ENCODE data around the gene WDR74.

Gene WDR74

GRCh38 chr11:62839050-62839945 lies at the start of gene WDR74:
Gene WDR74 (minus strand): TSS chr11:62839590. CDS start chr11:62839570, 20 bp downstream.
- Histone ChIP-seq H3K27ac (ENCODE audit: low read depth, low read length) (peak within 1 kb of the TSS; percentile 97), H3K27me3 (ENCODE audit: insufficient read depth, low read length) (no peaks in the 10 kb centered on the region), H3K4me1 (ENCODE audit: control insufficient read depth, insufficient read depth, low read length, unreplicated experiment) (peaks cover 9% of the 10 kb centered on the region), H3K4me3 (ENCODE audit: low read depth, low read length) (peak within 1 kb of the TSS; percentile 93), H3K36me3 (ENCODE audit: insufficient read depth, low read length) (no peaks in the 10 kb centered on the region), H3K79me2 (ENCODE audit: control insufficient read depth, insufficient read depth, low read length, unreplicated experiment) (peaks cover 22% of the 10 kb centered on the region), H2AFZ (ENCODE audit: low read length, unreplicated experiment) (peak within 1 kb of the TSS; percentile 64)

GRCh38 chr11:62889126-62889483 lies 49.7 kb upstream of the WDR74 start:
- no peaks in the 10 kb centered on the region for H3K27me3 ChIP-seq (ENCODE audit: insufficient read depth, low read length)
- peaks cover 28% of the 10 kb centered on the region for H3K79me2 ChIP-seq (ENCODE audit: control insufficient read depth, insufficient read depth, low read length, unreplicated experiment)
- H3K36me3 ChIP-seq (ENCODE audit: insufficient read depth, low read length): peaks cover 35% of the 10 kb centered on the region
- no peak overlapping the region for H3K27ac ChIP-seq (ENCODE audit: low read depth, low read length)
- no peak overlapping the region for H3K4me3 ChIP-seq (ENCODE audit: low read depth, low read length)
- peaks cover 28% of the 10 kb centered on the region for H3K4me1 ChIP-seq (ENCODE audit: control insufficient read depth, insufficient read depth, low read length, unreplicated experiment)
- no peak overlapping the region for H2AFZ ChIP-seq (ENCODE audit: low read length, unreplicated experiment)

- peaks cover 35% of the 10 kb centered on the region for H3K79me2 ChIP-seq (ENCODE audit: control insufficient read depth, insufficient read depth, low read length, unreplicated experiment)
- no peak overlapping the region for H2AFZ ChIP-seq (ENCODE audit: low read length, unreplicated experiment)
- H3K27ac ChIP-seq (ENCODE audit: low read depth, low read length): no peak overlapping the region
- peaks cover 42% of the 10 kb centered on the region for H3K36me3 ChIP-seq (ENCODE audit: insufficient read depth, low read length)
- peaks cover 35% of the 10 kb centered on the region for H3K4me1 ChIP-seq (ENCODE audit: control insufficient read depth, insufficient read depth, low read length, unreplicated experiment)
- no peak overlapping the region for H3K4me3 ChIP-seq (ENCODE audit: low read depth, low read length)
- no peaks in the 10 kb centered on the region for H3K27me3 ChIP-seq (ENCODE audit: insufficient read depth, low read length)
Measured at GRCh38 chr11:62888406-62888805, 49.0 kb upstream of the WDR74 start.

GRCh38 chr11:62885137-62885750 lies 45.9 kb upstream of the WDR74 start:
- Histone ChIP-seq H3K79me2 (ENCODE audit: control insufficient read depth, insufficient read depth, low read length, unreplicated experiment) (peaks cover 61% of the 10 kb centered on the region), H2AFZ (ENCODE audit: low read length, unreplicated experiment) (no peak overlapping the region), H3K36me3 (ENCODE audit: insufficient read depth, low read length) (peaks cover 59% of the 10 kb centered on the region), H3K27ac (ENCODE audit: low read depth, low read length) (no peak overlapping the region), H3K4me1 (ENCODE audit: control insufficient read depth, insufficient read depth, low read length, unreplicated experiment) (peaks cover 42% of the 10 kb centered on the region), H3K27me3 (ENCODE audit: insufficient read depth, low read length) (no peaks in the 10 kb centered on the region), H3K4me3 (ENCODE audit: low read depth, low read length) (peak overlapping the region; percentile 53)

- peak overlapping the region; percentile 90 for H3K4me3 ChIP-seq (ENCODE audit: low read depth, low read length)
- H3K27me3 ChIP-seq (ENCODE audit: insufficient read depth, low read length): no peaks in the 10 kb centered on the region
- no peak overlapping the region for H2AFZ ChIP-seq (ENCODE audit: low read length, unreplicated experiment)
- peak overlapping the region; percentile 95 for H3K27ac ChIP-seq (ENCODE audit: low read depth, low read length)
- peaks cover 61% of the 10 kb centered on the region for H3K79me2 ChIP-seq (ENCODE audit: control insufficient read depth, insufficient read depth, low read length, unreplicated experiment)
- H3K36me3 ChIP-seq (ENCODE audit: insufficient read depth, low read length): peaks cover 52% of the 10 kb centered on the region
- peaks cover 50% of the 10 kb centered on the region for H3K4me1 ChIP-seq (ENCODE audit: control insufficient read depth, insufficient read depth, low read length, unreplicated experiment)
Measured at GRCh38 chr11:62883673-62884072, 44.3 kb upstream of the WDR74 start.

GRCh38 chr11:62882788-62883501 lies 43.6 kb upstream of the WDR74 start:
- H3K27me3 ChIP-seq (ENCODE audit: insufficient read depth, low read length): no peaks in the 10 kb centered on the region
- peaks cover 50% of the 10 kb centered on the region for H3K36me3 ChIP-seq (ENCODE audit: insufficient read depth, low read length)
- H3K4me3 ChIP-seq (ENCODE audit: low read depth, low read length): peak overlapping the region; percentile 90
- H3K27ac ChIP-seq (ENCODE audit: low read depth, low read length): peak overlapping the region; percentile 95
- H3K4me1 ChIP-seq (ENCODE audit: control insufficient read depth, insufficient read depth, low read length, unreplicated experiment): peaks cover 50% of the 10 kb centered on the region
- H2AFZ ChIP-seq (ENCODE audit: low read length, unreplicated experiment): no peak overlapping the region
- H3K79me2 ChIP-seq (ENCODE audit: control insufficient read depth, insufficient read depth, low read length, unreplicated experiment): peaks cover 61% of the 10 kb centered on the region

- Histone ChIP-seq H3K4me1 (ENCODE audit: control insufficient read depth, insufficient read depth, low read length, unreplicated experiment) (peaks cover 50% of the 10 kb centered on the region), H3K36me3 (ENCODE audit: insufficient read depth, low read length) (peaks cover 45% of the 10 kb centered on the region), H3K4me3 (ENCODE audit: low read depth, low read length) (peak overlapping the region; percentile 90), H3K79me2 (ENCODE audit: control insufficient read depth, insufficient read depth, low read length, unreplicated experiment) (peaks cover 63% of the 10 kb centered on the region), H2AFZ (ENCODE audit: low read length, unreplicated experiment) (no peak overlapping the region), H3K27ac (ENCODE audit: low read depth, low read length) (peak overlapping the region; percentile 95), H3K27me3 (ENCODE audit: insufficient read depth, low read length) (no peaks in the 10 kb centered on the region)
Measured at GRCh38 chr11:62882431-62882749, 43.0 kb upstream of the WDR74 start.

- Histone ChIP-seq H2AFZ (ENCODE audit: low read length, unreplicated experiment) (no peak overlapping the region), H3K27me3 (ENCODE audit: insufficient read depth, low read length) (no peaks in the 10 kb centered on the region), H3K4me3 (ENCODE audit: low read depth, low read length) (peak overlapping the region; percentile 90), H3K27ac (ENCODE audit: low read depth, low read length) (peak overlapping the region; percentile 95), H3K4me1 (ENCODE audit: control insufficient read depth, insufficient read depth, low read length, unreplicated experiment) (peaks cover 45% of the 10 kb centered on the region), H3K79me2 (ENCODE audit: control insufficient read depth, insufficient read depth, low read length, unreplicated experiment) (peaks cover 59% of the 10 kb centered on the region), H3K36me3 (ENCODE audit: insufficient read depth, low read length) (peaks cover 40% of the 10 kb centered on the region)
Measured at GRCh38 chr11:62881579-62882430, 42.4 kb upstream of the WDR74 start.

- peaks cover 34% of the 10 kb centered on the region for H3K36me3 ChIP-seq (ENCODE audit: insufficient read depth, low read length)
- peaks cover 43% of the 10 kb centered on the region for H3K4me1 ChIP-seq (ENCODE audit: control insufficient read depth, insufficient read depth, low read length, unreplicated experiment)
- H3K79me2 ChIP-seq (ENCODE audit: control insufficient read depth, insufficient read depth, low read length, unreplicated experiment): peaks cover 55% of the 10 kb centered on the region
- H2AFZ ChIP-seq (ENCODE audit: low read length, unreplicated experiment): no peak within 1 kb of the TSS
- no peaks in the 10 kb centered on the region for H3K27me3 ChIP-seq (ENCODE audit: insufficient read depth, low read length)
- peak within 1 kb of the TSS; percentile 95 for H3K27ac ChIP-seq (ENCODE audit: low read depth, low read length)
- peak within 1 kb of the TSS; percentile 90 for H3K4me3 ChIP-seq (ENCODE audit: low read depth, low read length)
Measured at GRCh38 chr11:62880803-62881578, 41.6 kb upstream of the WDR74 start, which contains the start of gene SLC3A2. Gene SLC3A2 (plus strand): TSS chr11:62880896. CDS start chr11:62881024, 128 bp downstream.

All from ACC112 (cell line).